IPS-18a (cell line): Measurements from ENCODE around the gene AFMID.
"Not testable (repeated sequence)": the region's sequence is repeated elsewhere in the genome, so short reads cannot be mapped to it uniquely, and the experiment has no call there.

Experiments
- H3K27ac ChIP-seq: one replicate; pipeline ENCODE4 v1.5.1; 2013; ENCODE audit warnings: low read length
- H3K27me3 ChIP-seq: one replicate; pipeline ENCODE4 v1.6.1; 2013; ENCODE audit warnings: mild to moderate bottlenecking, low read length; ENCODE audit not compliant: control insufficient read depth, insufficient read depth
- H3K36me3 ChIP-seq: one replicate; pipeline ENCODE4 v1.6.1; 2013; ENCODE audit warnings: low read depth, low read length; ENCODE audit not compliant: control insufficient read depth
- H3K4me1 ChIP-seq: one replicate; pipeline ENCODE4 v1.6.1; 2013; ENCODE audit warnings: low read depth, low read length; ENCODE audit not compliant: control insufficient read depth
- H3K4me3 ChIP-seq: one replicate; pipeline ENCODE4 v1.5.1; 2013; ENCODE audit warnings: low read length
- H3K9ac ChIP-seq: one replicate; pipeline ENCODE4 v1.6.1; 2013; ENCODE audit warnings: mild to moderate bottlenecking, low read length, moderate library complexity
- H3K9me3 ChIP-seq: one replicate; pipeline ENCODE4 v1.6.1; 2013; ENCODE audit warnings: low read depth, low read length; ENCODE audit not compliant: control insufficient read depth

AFMID gene

GRCh38 chr17:78230252-78230962 is 43.2 kb downstream of the AFMID start:
- Histone ChIP-seq H3K36me3 (no peaks in the 10 kb centered on the region), H3K4me1 (no peaks in the 10 kb centered on the region), H3K27ac (no peak overlapping the region), H3K9me3 (no peaks in the 10 kb centered on the region), H3K4me3 (no peak overlapping the region), H3K27me3 (peaks cover 28% of the 10 kb centered on the region), H3K9ac (no peak overlapping the region)

- Histone ChIP-seq H3K27me3 (peaks cover 28% of the 10 kb centered on the region), H3K4me1 (no peaks in the 10 kb centered on the region), H3K9me3 (no peaks in the 10 kb centered on the region), H3K27ac (no peak within 1 kb of the TSS), H3K4me3 (peak within 1 kb of the TSS; percentile 64), H3K36me3 (no peaks in the 10 kb centered on the region), H3K9ac (no peak within 1 kb of the TSS)
These were observed 44.1 kb downstream of the AFMID start, which contains the start of gene TMEM235 for GRCh38 chr17:78230996-78231935. Gene TMEM235 (plus strand): TSS chr17:78231631. CDS start chr17:78232024, 393 bp downstream.

- H3K27ac ChIP-seq = no peak overlapping the region
- H3K9ac ChIP-seq = no peak overlapping the region
- H3K36me3 ChIP-seq = no peaks in the 10 kb centered on the region
- H3K9me3 ChIP-seq = no peaks in the 10 kb centered on the region
- H3K4me3 ChIP-seq = peak overlapping the region; percentile 64
- peaks cover 28% of the 10 kb centered on the region for H3K27me3 ChIP-seq
- no peaks in the 10 kb centered on the region for H3K4me1 ChIP-seq
These were observed 45.1 kb downstream of the AFMID start for GRCh38 chr17:78231991-78232858.

- no peaks in the 10 kb centered on the region for H3K36me3 ChIP-seq
- H3K9ac ChIP-seq = no peak overlapping the region
- H3K9me3 ChIP-seq = no peaks in the 10 kb centered on the region
- no peak overlapping the region for H3K27ac ChIP-seq
- H3K4me3 ChIP-seq = no peak overlapping the region
- peaks cover 28% of the 10 kb centered on the region for H3K27me3 ChIP-seq
- no peaks in the 10 kb centered on the region for H3K4me1 ChIP-seq
These were observed 45.7 kb downstream of the AFMID start for GRCh38 chr17:78232859-78233173.

GRCh38 chr17:78233678-78234077 is 46.5 kb downstream of the AFMID start:
- H3K9me3 ChIP-seq = no peaks in the 10 kb centered on the region
- H3K27me3 ChIP-seq = peaks cover 28% of the 10 kb centered on the region
- H3K36me3 ChIP-seq = no peaks in the 10 kb centered on the region
- no peak overlapping the region for H3K27ac ChIP-seq
- no peak overlapping the region for H3K4me3 ChIP-seq
- no peak overlapping the region for H3K9ac ChIP-seq
- H3K4me1 ChIP-seq = no peaks in the 10 kb centered on the region

DNA sequence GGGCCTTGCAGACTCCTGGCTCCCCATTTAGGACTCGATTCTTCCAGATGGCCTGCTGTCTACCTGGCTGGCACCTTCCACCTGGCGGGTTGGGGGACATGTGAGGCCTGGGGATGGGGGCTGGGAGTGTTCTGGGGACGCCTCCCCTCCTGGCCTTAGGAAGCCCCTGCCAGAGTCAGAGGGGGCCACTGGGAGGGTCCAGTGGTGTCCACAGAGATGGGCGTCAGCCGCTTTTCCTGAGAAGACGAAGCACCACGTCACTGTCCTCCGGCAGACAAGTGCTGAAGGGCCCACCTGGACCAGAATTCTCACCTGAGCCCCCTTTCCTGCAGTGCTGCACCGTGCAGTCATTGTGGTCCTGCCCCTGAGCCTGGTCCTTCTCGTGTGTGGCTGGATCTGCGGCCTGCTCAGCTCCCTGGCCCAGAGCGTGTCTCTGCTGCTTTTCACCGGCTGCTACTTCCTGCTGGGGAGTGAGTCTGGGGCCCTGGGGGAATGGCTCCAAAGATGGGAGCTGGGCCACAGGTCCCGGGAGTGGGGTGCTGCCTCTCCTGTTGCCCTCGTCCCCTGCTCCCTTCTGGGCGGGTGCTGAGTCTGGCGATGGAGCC is 47.2 kb downstream of the AFMID start:
- Histone ChIP-seq H3K36me3 (no peaks in the 10 kb centered on the region), H3K27me3 (peaks cover 28% of the 10 kb centered on the region), H3K9ac (no peak overlapping the region), H3K4me1 (no peaks in the 10 kb centered on the region), H3K9me3 (no peaks in the 10 kb centered on the region), H3K4me3 (no peak overlapping the region), H3K27ac (no peak overlapping the region)

- H3K27me3 ChIP-seq = peaks cover 28% of the 10 kb centered on the region
- H3K27ac ChIP-seq, H3K9ac ChIP-seq, H3K9me3 ChIP-seq, H3K4me3 ChIP-seq, H3K4me1 ChIP-seq, H3K36me3 ChIP-seq: not testable (repeated sequence)
These were observed 47.9 kb downstream of the AFMID start for GRCh38 chr17:78235022-78235421.

GRCh38 chr17:78235885-78236284 is 48.7 kb downstream of the AFMID start:
- Histone ChIP-seq H3K4me1 (no peaks in the 10 kb centered on the region), H3K4me3 (no peak overlapping the region), H3K9me3 (no peaks in the 10 kb centered on the region), H3K27ac (no peak overlapping the region), H3K9ac (no peak overlapping the region), H3K36me3 (no peaks in the 10 kb centered on the region), H3K27me3 (peaks cover 19% of the 10 kb centered on the region)

DNA sequence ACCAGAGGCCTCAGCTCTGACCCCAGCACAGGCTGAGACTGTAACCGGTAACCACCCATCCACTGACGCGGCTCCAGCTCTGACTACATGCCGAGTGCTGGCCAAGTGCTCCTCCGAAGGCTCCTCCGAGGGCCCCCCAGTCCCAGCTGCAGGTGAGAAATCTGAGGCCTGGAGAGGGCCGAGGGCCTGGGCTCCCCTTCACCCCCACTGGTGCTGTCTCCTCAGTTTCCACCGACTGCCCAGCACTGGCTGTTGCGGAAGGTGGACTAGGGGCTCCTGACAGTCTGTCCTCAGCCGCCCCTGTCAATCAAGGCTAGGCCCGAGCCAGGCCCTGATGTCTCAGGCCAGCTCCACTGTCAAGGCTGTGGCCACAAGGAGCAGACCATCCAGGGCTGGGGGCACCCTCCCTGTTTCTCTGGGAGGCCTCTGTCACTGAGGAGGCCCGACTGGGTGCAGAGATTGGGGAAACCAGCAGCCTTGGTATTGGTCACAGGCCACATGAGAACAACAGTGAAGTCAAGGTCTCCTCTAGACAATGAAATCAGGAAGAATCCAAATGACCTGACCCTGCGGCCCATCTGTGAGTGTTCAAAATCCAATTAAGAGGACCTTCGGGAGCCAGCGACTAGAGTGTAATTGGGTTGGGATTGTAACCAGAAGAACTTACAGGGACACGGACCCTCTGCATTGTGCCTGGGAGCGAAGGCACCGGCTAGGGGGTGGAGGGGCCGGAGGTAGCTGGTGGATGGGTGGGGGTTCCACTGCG is 49.4 kb downstream of the AFMID start:
- no peaks in the 10 kb centered on the region for H3K36me3 ChIP-seq
- no peaks in the 10 kb centered on the region for H3K9me3 ChIP-seq
- H3K4me3 ChIP-seq = no peak overlapping the region
- H3K27me3 ChIP-seq = peaks cover 13% of the 10 kb centered on the region
- no peaks in the 10 kb centered on the region for H3K4me1 ChIP-seq
- H3K27ac ChIP-seq = no peak overlapping the region
- H3K9ac ChIP-seq = no peak overlapping the region

DNA sequence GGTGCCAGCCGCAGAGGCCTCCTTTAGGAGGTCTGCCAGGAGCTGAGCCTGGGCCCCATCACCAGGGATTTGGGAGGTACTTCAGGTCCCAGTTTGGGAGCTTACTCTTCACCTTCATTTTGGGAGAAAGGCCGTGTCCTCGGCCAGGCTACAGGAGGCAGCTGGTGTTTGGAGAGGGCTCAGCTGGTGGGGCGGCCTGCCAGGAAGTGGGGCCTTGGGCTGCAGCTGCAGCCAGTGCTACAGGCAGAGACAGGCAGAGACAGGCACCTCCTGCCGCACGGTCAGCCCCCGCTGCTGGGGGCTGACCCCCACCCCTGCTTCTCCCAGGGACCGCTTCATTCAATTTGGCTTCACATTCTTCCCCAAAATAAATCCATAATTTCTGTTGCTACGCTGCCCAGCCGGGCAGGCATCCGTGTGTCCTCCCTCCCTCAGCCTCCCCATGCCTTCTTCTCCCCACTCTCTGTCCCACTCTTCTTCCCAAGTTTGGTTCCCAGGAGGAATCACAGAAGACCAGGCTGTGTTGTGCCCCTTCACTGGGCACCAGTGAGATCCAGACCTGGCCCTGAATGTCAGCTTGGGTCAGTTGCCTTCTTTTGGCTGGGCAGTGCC is 50.3 kb downstream of the AFMID start:
- Histone ChIP-seq H3K9ac (no peak overlapping the region), H3K27me3 (peaks cover 6% of the 10 kb centered on the region), H3K4me1 (no peaks in the 10 kb centered on the region), H3K9me3 (no peaks in the 10 kb centered on the region), H3K27ac (no peak overlapping the region), H3K36me3 (no peaks in the 10 kb centered on the region), H3K4me3 (no peak overlapping the region)
